ENCODE results near the gene TSPAN4. TPM values are rescaled to one million over a fixed set of nuclear protein-coding genes. Genes with fewer than 3 reads are reported as not detected.

Gene TSPAN4
- total RNA-seq, 2 experiments from 2014 or later = 1.6 to 2.0 TPM

GRCh38 chr11:802693-803466, 39.8 kb upstream of the TSPAN4 start:
- Histone ChIP-seq H3K36me3 (ENCODE audit: insufficient read depth, low read length) (peaks cover 29% of the 10 kb centered on the region), H3K4me3 (ENCODE audit: low read length) (no peak overlapping the region), H3K27me3 (ENCODE audit: control insufficient read depth in 1 of 2, insufficient read depth in 2 of 2, low read length in 2 of 2) (no peaks in the 10 kb centered on the region), H3K4me1 (ENCODE audit: insufficient read depth, low read length) (peaks cover 44% of the 10 kb centered on the region), H3K27ac (ENCODE audit: low read depth in 1 of 2, low read length in 2 of 2) (no peak overlapping the region), H3K9me3 (ENCODE audit: control insufficient read depth in 1 of 2, insufficient read depth in 1 of 2, low read length in 2 of 2) (no peaks in the 10 kb centered on the region)
- peak overlapping the region; percentile 11 for H3K4me3 Mint-ChIP-seq
- H3K27me3 Mint-ChIP-seq = no peaks in the 10 kb centered on the region
- intact Hi-C loops (cut with DNase I, micrococcal nuclease) = loop anchor here in 1 of 2 experiments (10.0 kb wide), 1 partner anchor 568 kb away; the partner anchor contains the start of genes PSMD13 and SIRT3
- ChIA-PET CTCF (no interaction called here), POLR2A (interaction anchor here (1.0 to 5.6 kb wide), 2 partner anchors 10 to 17 kb away, joined by 3 to 31 read pairs; partner anchors contain the start of gene PNPLA2)
- ATAC-seq (ENCODE audit: poor library complexity) (no peak), DNase-seq (no peak)
- no peak for TF ChIP-seq CTCF (IDR thresholded peaks at IDR 0.05)
- no peaks in the 10 kb centered on the region for H3K9me3 Mint-ChIP-seq
- H3K27ac Mint-ChIP-seq = no peak overlapping the region
- peaks cover 3% of the 10 kb centered on the region for H3K4me1 Mint-ChIP-seq (ENCODE audit: low read depth)
- H3K36me3 Mint-ChIP-seq (ENCODE audit: low read depth) = no peaks in the 10 kb centered on the region

GRCh38 chr11:803467-803742, 39.2 kb upstream of the TSPAN4 start:
- TF ChIP-seq CTCF (IDR thresholded peaks at IDR 0.05) = no peak
- no peak overlapping the region for H3K27ac Mint-ChIP-seq
- H3K4me3 Mint-ChIP-seq = no peak overlapping the region

GRCh38 chr11:803770-804598, 38.7 kb upstream of the TSPAN4 start:
- peaks cover 11% of the 10 kb centered on the region for H3K4me1 Mint-ChIP-seq (ENCODE audit: low read depth)
- H3K27ac ChIP-seq (ENCODE audit: low read depth in 1 of 2, low read length in 2 of 2) = peak overlapping the region; percentile 57 to 81

More at GRCh38 chr11:803467-803742, 39.2 kb upstream of the TSPAN4 start:
- CTCF ChIA-PET = no interaction called here
- Mint-ChIP-seq H3K9me3 (no peaks in the 10 kb centered on the region), H3K27me3 (no peaks in the 10 kb centered on the region), H3K4me1 (ENCODE audit: low read depth) (peaks cover 5% of the 10 kb centered on the region), H3K36me3 (ENCODE audit: low read depth) (no peaks in the 10 kb centered on the region)
- POLR2A ChIA-PET = interaction anchor here (5.6 kb wide), 1 partner anchor 16 kb away, joined by 31 read pairs; the partner anchor contains the start of gene PNPLA2
- peaks cover 44% of the 10 kb centered on the region for H3K4me1 ChIP-seq (ENCODE audit: insufficient read depth, low read length)
- intact Hi-C loops (cut with DNase I, micrococcal nuclease) = loop anchor here in 1 of 2 experiments (10.0 kb wide), 1 partner anchor 569 kb away; the partner anchor contains the start of genes PSMD13 and SIRT3
- ATAC-seq (ENCODE audit: poor library complexity) = no peak
- peaks cover 29% of the 10 kb centered on the region for H3K36me3 ChIP-seq (ENCODE audit: insufficient read depth, low read length)
- H3K27ac ChIP-seq (ENCODE audit: low read depth in 1 of 2, low read length in 2 of 2) = no peak overlapping the region
- H3K27me3 ChIP-seq (ENCODE audit: control insufficient read depth in 1 of 2, insufficient read depth in 2 of 2, low read length in 2 of 2) = no peaks in the 10 kb centered on the region
- H3K4me3 ChIP-seq (ENCODE audit: low read length) = no peak overlapping the region
- no peaks in the 10 kb centered on the region for H3K9me3 ChIP-seq (ENCODE audit: control insufficient read depth in 1 of 2, insufficient read depth in 1 of 2, low read length in 2 of 2)
- no peak for DNase-seq

More at GRCh38 chr11:803770-804598, 38.7 kb upstream of the TSPAN4 start:
- no peaks in the 10 kb centered on the region for H3K9me3 Mint-ChIP-seq
- peak overlapping the region; percentile 81 for H3K4me3 Mint-ChIP-seq
- Histone ChIP-seq H3K4me3 (ENCODE audit: low read length) (peak overlapping the region; percentile 79), H3K36me3 (ENCODE audit: insufficient read depth, low read length) (peaks cover 29% of the 10 kb centered on the region), H3K4me1 (ENCODE audit: insufficient read depth, low read length) (peaks cover 44% of the 10 kb centered on the region), H3K9me3 (ENCODE audit: control insufficient read depth in 1 of 2, insufficient read depth in 1 of 2, low read length in 2 of 2) (no peaks in the 10 kb centered on the region), H3K27me3 (ENCODE audit: control insufficient read depth in 1 of 2, insufficient read depth in 2 of 2, low read length in 2 of 2) (no peaks in the 10 kb centered on the region)
- POLR2A ChIA-PET = interaction anchor here (0.8 to 5.6 kb wide), 3 partner anchors 16 to 268 kb away, joined by 3 to 31 read pairs (median 3); partner anchors contain the start of gene PNPLA2
- no peaks in the 10 kb centered on the region for H3K36me3 Mint-ChIP-seq (ENCODE audit: low read depth)
- TF ChIP-seq CTCF (IDR thresholded peaks at IDR 0.05) = no peak
- no peak for ATAC-seq (ENCODE audit: poor library complexity)
- intact Hi-C loops (cut with DNase I, micrococcal nuclease) = loop anchor here in 1 of 2 experiments (10.0 kb wide), 1 partner anchor 569 kb away; the partner anchor contains the start of genes PSMD13 and SIRT3
- no peaks in the 10 kb centered on the region for H3K27me3 Mint-ChIP-seq
- H3K27ac Mint-ChIP-seq = peak overlapping the region; percentile 47
- CTCF ChIA-PET = no interaction called here
- DNase-seq = no peak

Data from CD4-positive, alpha-beta T cell (primary cell).